Caco-2 (cell line): Measurements from ENCODE around the gene PLEKHA6. TPM values are rescaled to one million over a fixed set of nuclear protein-coding genes. Genes with fewer than 3 reads are reported as not detected.

Source experiments
- BruUV-seq: library from RNA; stranded (reverse); fragments of 400-500 nt; replicated peaks from 2 replicates; lab custom pipeline; 2021; lab: Mats Ljungman, UMichigan
- CTCF ChIA-PET: fragments of 300-600 bp; sonication (Branson Sonifier 250); formaldehyde crosslinking; loops from one replicate; lab custom pipeline; 2022; ENCODE audit warnings: antibody characterized with exemption; lab: Charles Lee
- POLR2A ChIA-PET: fragments of 300-600 bp; sonication (Branson Sonifier 250); formaldehyde crosslinking; loops from one replicate; lab custom pipeline; 2022; ENCODE audit warnings: antibody characterized with exemption; lab: Charles Lee
- DNase-seq, 2 experiments: peaks; one replicate each; pipeline versions ENCODE4 v3.0.0 to v3.0.0-alpha.2; 2020 to 2022
- H3K27me3 ChIP-seq: replicated peaks from 2 replicates; pipeline ENCODE4 v1.6.0; 2011; ENCODE audit warnings: low read length; ENCODE audit not compliant: control insufficient read depth, insufficient read depth
- H3K36me3 ChIP-seq: 2 replicates; pipeline ENCODE4 v1.5.1; 2011; ENCODE audit warnings: low read length; ENCODE audit not compliant: control insufficient read depth, insufficient read depth
- H3K4me1 ChIP-seq: fragments of 250-450 bp; sonication (Bioruptor Pico); 2 replicates; pipeline ENCODE4 v1.5.1; 2020; ENCODE audit warnings: mild to moderate bottlenecking
- H3K4me3 ChIP-seq: 2 replicates; pipeline ENCODE4 v1.5.1; 2011; ENCODE audit warnings: low read depth, mild to moderate bottlenecking, control low read depth, low read length
- H3K9me3 ChIP-seq: fragments of 250-450 bp; sonication (Bioruptor Pico); 2 replicates; pipeline ENCODE4 v1.5.1; 2020; ENCODE audit warnings: mild to moderate bottlenecking, moderate library complexity
- H3K27ac Mint-ChIP-seq: one replicate; pipeline ENCODE4 v1.8.0; 2022; ENCODE audit warnings: mixed read lengths; ENCODE audit not compliant: unreplicated experiment
- H3K27me3 Mint-ChIP-seq: one replicate; pipeline ENCODE4 v1.8.0; 2022; ENCODE audit warnings: mixed read lengths; ENCODE audit not compliant: insufficient read depth, unreplicated experiment
- H3K36me3 Mint-ChIP-seq: one replicate; pipeline ENCODE4 v1.8.0; 2022; ENCODE audit warnings: mild to moderate bottlenecking, mixed read lengths; ENCODE audit not compliant: insufficient read depth, unreplicated experiment
- H3K4me1 Mint-ChIP-seq: one replicate; pipeline ENCODE4 v1.8.0; 2022; ENCODE audit warnings: low read depth, mixed read lengths; ENCODE audit not compliant: unreplicated experiment
- H3K4me3 Mint-ChIP-seq: one replicate; pipeline ENCODE4 v1.8.0; 2022; ENCODE audit warnings: mild to moderate bottlenecking, moderate library complexity, mixed read lengths; ENCODE audit not compliant: unreplicated experiment
- H3K9me3 Mint-ChIP-seq: one replicate; pipeline ENCODE4 v1.8.0; 2022; ENCODE audit warnings: mixed read lengths; ENCODE audit not compliant: unreplicated experiment
- CTCF ChIP-seq, 2 experiments: fragments of 200-600 bp in 1 of 2; IDR thresholded peaks; 1 replicate in 1 of 2; 2 replicates in 1 of 2; pipeline versions ENCODE4 v1.5.1 to v1.8.0; 2011 to 2022; ENCODE audit warnings: antibody characterized with exemption in 1 of 2, control low read depth in 1 of 2, inconsistent platforms in 1 of 2, low read depth in 1 of 2, low read length in 1 of 2, mild to moderate bottlenecking in 1 of 2, moderate library complexity in 1 of 2; ENCODE audit not compliant: insufficient read depth in 1 of 2, severe bottlenecking in 1 of 2, unreplicated experiment in 1 of 2
- intact Hi-C: fragments of 100-400 bp; cut with micrococcal nuclease; formaldehyde crosslinking; loops from one replicate; pipeline ENCODE4 v1.10.0; 2022; ENCODE audit not compliant: unreplicated experiment
- total RNA-seq: library from RNA; stranded (reverse); gene quantifications from 2 replicates; pipeline ENCODE4 v1.2.3, GENCODE V29; 2022

The PLEKHA6 gene
- total RNA-seq, 1 experiment from 2014 or later = 18.8 TPM

- no peaks in the 10 kb centered on the region for H3K9me3 ChIP-seq
- no peak for TF ChIP-seq CTCF (IDR thresholded peaks at IDR 0.05; ENCODE audit: insufficient read depth in 1 of 2, low read depth in 1 of 2, low read length in 1 of 2, severe bottlenecking in 1 of 2, unreplicated experiment in 1 of 2)
- peaks cover 34% of the 10 kb centered on the region for H3K4me1 ChIP-seq
- H3K27me3 ChIP-seq = no peaks in the 10 kb centered on the region
- no peaks in the 10 kb centered on the region for H3K27me3 Mint-ChIP-seq
- ChIA-PET POLR2A (no interaction called here), CTCF (interaction anchor here (0.9 to 1.2 kb wide), 3 partner anchors 70 to 94 kb away, joined by 4 read pairs; partner anchors contain the start of gene GOLT1A)
- 0 out of 2 replicates have a peak, but pooled peaks cover 1% of the 10 kb centered on the region for H3K36me3 ChIP-seq
- DNase-seq = no peak
- H3K27ac Mint-ChIP-seq = peak overlapping the region; percentile 52
- H3K4me1 Mint-ChIP-seq = peaks cover 37% of the 10 kb centered on the region
- H3K9me3 Mint-ChIP-seq = no peaks in the 10 kb centered on the region
- intact Hi-C loops = no loop called here
- H3K36me3 Mint-ChIP-seq = peaks cover 5% of the 10 kb centered on the region
- no peak overlapping the region for H3K4me3 ChIP-seq
- no TSS peak for BruUV-seq
- H3K4me3 Mint-ChIP-seq = no peak overlapping the region
These were observed 75.7 kb downstream of the PLEKHA6 start for GRCh38 chr1:204283711-204284651.

DNA sequence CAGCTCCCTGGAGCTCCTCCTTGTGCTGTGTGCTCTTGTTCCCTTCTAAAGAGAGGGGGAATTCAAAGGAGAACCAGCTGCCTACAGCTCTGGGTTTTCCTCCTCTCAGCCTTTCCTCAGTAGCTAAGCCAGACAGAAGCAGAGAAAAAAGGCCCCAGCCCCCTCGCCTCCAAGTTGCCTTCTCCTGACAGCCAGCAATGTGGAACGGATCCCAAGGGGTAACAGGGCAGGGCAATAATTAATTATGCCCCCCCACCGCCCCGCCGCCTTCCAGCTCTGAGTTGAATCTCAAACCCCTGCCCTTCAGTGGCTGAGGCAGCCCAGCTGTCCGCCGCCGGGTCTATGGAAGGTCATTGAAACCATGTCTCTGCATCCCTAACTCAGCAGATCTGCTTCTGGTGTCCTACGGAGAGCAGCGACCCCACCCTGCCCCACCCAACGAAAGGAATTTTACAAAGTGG, 76.9 kb downstream of the PLEKHA6 start:
- intact Hi-C loops = no loop called here
- Histone ChIP-seq H3K9me3 (no peaks in the 10 kb centered on the region), H3K36me3 (0 out of 2 replicates have a peak, but pooled peaks cover 1% of the 10 kb centered on the region), H3K27me3 (no peaks in the 10 kb centered on the region), H3K4me1 (peaks cover 22% of the 10 kb centered on the region), H3K4me3 (no peak overlapping the region)
- Mint-ChIP-seq H3K4me3 (no peak overlapping the region), H3K36me3 (no peaks in the 10 kb centered on the region), H3K27ac (peak overlapping the region; percentile 52), H3K9me3 (no peaks in the 10 kb centered on the region), H3K4me1 (peaks cover 25% of the 10 kb centered on the region), H3K27me3 (no peaks in the 10 kb centered on the region)
- no peak for DNase-seq
- ChIA-PET CTCF (interaction anchor here (0.6 to 1.2 kb wide), 2 partner anchors 14 to 81 kb away, joined by 3 to 4 read pairs; no protein-coding TSS in a partner anchor), POLR2A (no interaction called here)
- TF ChIP-seq CTCF (IDR thresholded peaks at IDR 0.05; ENCODE audit: insufficient read depth in 1 of 2, low read depth in 1 of 2, low read length in 1 of 2, severe bottlenecking in 1 of 2, unreplicated experiment in 1 of 2) = no peak
- BruUV-seq = no TSS peak

- Mint-ChIP-seq H3K4me1 (peaks cover under 1% of the 10 kb centered on the region), H3K36me3 (no peaks in the 10 kb centered on the region), H3K4me3 (no peak overlapping the region), H3K27me3 (no peaks in the 10 kb centered on the region), H3K27ac (no peak overlapping the region), H3K9me3 (no peaks in the 10 kb centered on the region)
- Histone ChIP-seq H3K36me3 (0 out of 2 replicates have a peak, but pooled peaks cover 1% of the 10 kb centered on the region), H3K4me3 (no peak overlapping the region), H3K4me1 (no peaks in the 10 kb centered on the region), H3K9me3 (no peaks in the 10 kb centered on the region), H3K27me3 (no peaks in the 10 kb centered on the region)
- no peak for DNase-seq
- ChIA-PET POLR2A (no interaction called here), CTCF (interaction anchor here (0.9 kb wide), 1 partner anchor 21 kb away, joined by 3 read pairs; no protein-coding TSS in a partner anchor)
- BruUV-seq = no TSS peak
- TF ChIP-seq CTCF (IDR thresholded peaks at IDR 0.05; ENCODE audit: insufficient read depth in 1 of 2, low read depth in 1 of 2, low read length in 1 of 2, severe bottlenecking in 1 of 2, unreplicated experiment in 1 of 2) = no peak
- intact Hi-C loops = no loop called here
These were observed 79.4 kb downstream of the PLEKHA6 start for GRCh38 chr1:204280099-204280961.
